Globus pallidus (tissue), 1 donor: ENCODE measurements around the gene SIGLEC1.

Source experiments
- DNase-seq: peaks from one replicate; pipeline ENCODE4 v3.0.0-alpha.2; 2015; ENCODE audit warnings: low spot score

The SIGLEC1 gene

DNA sequence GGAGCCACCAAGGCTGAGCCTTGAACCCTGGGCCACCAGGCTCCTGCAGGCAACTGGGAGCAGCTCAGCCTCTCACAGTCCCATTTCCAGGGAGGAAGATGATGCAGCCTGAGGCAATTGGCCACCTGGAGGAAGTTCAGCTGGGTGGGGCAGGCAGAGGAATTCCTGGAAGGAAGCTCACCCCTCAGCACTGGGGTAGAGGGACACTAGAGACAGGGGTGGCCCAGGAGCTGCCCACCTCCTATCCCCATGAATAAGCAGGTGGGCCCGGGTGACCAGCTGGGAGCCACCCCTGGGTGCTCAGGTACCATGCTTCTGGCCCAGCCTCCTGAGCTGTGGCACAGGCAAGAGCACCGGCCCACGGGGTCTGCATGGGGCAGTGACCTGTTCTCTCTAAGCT lies 16.5 kb upstream of the SIGLEC1 start:
- no peak for DNase-seq

DNA sequence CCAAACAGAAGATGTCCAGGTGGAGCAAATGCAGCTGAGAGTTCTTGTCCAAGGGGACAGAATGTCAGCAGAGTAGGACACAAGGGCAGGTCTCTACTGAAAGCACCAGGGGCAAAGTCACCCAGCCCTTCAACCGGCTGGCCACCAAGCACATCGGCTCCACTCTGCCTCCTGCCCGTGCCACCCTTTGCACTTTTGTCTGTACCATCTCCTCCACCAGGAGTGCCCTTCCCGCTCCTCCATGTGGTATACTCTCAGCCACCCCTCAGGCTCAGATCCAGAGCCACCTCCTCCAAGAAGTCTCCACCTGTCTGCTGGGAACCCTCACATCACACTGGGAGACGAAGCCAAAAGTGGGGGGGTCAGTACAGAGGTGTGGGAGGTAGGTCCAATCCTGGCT lies 16.0 kb upstream of the SIGLEC1 start:
- DNase-seq, result no peak

DNA sequence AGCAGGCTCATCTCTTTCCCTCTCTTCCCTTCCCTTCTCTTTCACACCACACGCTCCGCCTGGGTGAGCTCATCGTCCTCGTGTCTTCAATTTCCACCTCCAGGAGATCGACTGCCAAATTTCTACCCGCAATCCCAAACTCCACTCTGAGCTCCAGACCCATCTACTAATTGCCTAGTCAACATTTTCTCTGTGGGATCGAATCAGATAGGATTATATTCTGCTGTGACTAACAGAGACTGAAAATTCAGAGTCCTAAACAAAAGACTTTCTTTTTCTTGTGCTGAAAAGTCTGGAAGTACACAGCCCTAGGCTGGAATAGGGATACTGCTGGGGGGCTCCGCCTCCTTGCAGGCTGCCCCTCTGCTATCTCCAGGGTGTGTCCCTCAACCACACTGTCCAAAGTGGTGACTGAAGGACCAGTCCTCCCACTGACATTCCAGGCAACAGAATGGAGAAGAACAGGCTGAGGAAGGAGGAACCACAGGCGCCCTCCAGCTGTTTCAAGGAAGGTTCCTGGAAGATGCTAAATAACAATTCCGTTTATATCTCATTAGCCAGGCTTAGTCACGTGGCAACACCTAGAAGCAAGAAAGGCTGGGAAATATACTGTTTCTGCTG lies 15.1 kb upstream of the SIGLEC1 start:
- no peak for DNase-seq

DNA sequence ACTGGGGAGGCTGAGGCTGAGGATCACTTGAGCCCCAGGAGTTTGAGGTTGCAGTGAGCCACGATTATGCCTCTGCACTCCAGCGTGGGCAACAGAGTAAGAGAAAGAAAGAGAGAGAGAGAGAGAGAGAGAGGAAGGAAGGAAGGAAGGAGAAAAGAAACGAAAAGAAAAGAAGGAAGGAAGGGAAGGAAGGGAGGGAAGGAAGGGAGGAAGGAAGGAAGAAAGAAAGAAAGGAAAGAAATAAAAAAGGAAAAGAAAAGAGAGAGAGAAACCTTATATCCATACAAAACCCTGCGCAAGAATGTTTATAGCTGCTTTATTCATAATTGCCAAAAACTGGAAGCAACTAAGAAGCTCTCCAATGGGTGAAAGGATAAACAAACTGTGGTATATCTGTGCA lies 12.0 kb upstream of the SIGLEC1 start:
- DNase-seq, result no peak

DNA sequence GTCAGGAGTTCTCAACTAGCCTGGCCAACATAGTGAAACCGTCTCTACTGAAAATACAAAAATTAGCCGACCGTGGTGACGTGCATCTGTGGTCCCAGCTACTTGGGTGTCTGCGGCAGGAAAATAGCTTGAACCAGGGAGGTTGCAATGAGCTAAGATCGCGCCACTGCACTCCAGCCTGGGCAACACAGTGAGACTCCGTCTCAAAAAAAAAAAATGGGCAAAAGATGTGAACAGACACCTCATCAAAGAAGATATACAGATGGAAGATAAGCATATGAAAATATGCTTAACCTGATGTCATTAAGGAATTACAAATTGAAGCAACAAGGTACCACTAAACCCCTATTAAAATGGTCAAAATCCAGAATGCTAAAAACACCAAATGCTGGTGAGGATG lies 10.9 kb upstream of the SIGLEC1 start:
- DNase-seq, result no peak

DNA sequence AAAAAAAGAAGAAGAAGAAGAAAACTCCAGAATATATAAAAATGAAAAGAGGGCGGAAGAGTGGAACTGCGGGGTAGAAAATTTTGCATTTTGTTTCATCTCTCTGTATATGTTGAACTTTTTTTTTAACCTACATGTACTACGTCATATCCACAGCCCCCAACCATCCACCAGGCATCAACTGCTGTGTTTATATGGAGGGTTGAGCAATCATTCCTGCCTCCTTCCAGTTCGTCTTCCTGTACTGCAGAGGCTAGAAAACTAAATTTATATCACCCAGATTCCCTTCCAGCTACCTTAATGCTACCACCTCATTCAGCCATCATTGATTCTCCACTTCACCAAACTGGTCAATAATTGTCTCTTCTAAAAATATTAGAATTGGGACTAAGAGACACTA lies 9.5 kb upstream of the SIGLEC1 start:
- DNase-seq, result no peak

DNA sequence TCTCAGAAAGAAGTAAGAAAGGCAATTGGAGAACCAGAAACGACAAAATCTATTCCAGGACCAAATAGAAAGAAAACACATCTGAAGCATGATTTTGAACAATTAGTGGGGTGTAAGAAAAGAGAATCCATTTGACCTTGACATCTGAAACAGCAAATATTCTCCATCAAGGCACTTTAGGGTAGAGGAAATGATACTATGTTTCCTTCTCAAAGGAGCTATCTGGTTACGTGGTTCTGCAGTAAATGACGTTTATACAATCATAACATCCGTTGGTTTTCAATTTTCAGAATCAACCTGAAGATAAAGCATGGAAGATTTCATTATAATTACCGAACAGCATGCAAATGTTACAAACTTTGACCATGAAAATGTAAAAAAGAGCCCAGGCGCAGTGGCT lies 8.2 kb upstream of the SIGLEC1 start:
- DNase-seq, result no peak

DNA sequence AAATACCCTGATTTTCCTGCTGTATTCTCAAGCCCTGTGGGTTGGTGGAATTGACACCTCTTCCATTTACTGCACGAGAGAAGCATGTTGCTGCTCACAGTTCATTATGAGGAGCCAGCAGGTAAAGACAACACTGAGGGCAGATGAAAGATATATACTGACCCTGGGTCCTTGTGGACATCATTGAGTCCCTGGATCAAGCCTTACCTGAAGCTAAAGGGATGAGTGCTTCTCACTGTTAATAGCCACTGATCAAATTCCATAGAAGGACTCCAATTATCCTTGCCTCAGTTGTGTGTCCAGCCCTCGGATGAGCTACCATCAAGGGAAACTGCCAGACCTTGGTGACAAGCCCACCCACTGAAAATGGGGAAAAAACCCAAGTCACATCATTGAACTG lies 7.7 kb upstream of the SIGLEC1 start:
- DNase-seq, result no peak

DNA sequence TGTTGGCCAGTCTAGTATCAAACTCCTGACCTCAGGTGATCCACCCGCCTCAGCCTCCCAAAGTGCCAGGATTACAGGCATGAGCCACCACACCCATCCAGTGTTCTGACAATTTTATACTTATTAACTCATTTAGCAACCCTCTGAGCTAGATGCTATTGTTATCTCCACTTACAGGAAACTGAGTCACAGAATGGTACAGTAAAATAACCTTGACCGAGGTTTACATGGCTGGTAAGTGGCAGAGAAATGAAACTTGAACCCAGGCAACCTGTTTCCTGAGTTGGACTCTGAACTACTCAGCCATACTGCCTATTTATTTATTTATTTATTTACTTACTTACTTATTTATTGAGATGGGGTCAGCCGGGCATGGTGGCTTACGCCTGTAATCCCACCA lies 6.6 kb upstream of the SIGLEC1 start:
- DNase-seq, result no peak

DNA sequence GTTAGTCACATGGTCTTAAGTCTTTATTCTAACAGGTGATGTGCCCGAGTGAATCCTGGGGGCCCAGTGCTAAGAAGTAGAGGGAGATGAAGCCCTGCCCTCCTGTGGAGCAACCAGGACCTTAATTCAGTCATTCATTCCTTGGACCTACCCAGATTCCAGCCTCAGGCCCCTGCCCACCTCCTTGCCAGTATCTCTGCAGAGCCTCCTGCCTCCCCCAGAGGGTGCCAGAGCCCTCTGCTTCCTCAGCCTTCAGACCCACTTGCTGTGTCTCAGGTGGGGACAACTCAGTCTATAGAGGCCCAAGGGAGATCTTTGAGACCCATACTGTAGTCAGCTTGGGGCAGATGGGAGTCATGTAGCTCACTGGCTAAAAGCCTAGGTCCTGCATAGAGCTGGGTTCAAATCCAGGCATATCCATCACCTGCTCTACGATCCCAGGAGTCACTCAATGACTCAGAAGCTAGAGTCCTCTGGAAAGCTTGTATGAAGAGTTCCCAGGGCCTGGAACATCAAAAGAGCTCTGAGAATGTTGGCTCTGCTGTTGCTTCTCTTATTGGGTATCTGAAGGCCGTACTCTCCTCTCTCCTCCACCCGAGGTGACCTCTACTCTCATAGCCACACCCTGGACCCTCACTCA lies 3.9 kb upstream of the SIGLEC1 start:
- no peak for DNase-seq

DNA sequence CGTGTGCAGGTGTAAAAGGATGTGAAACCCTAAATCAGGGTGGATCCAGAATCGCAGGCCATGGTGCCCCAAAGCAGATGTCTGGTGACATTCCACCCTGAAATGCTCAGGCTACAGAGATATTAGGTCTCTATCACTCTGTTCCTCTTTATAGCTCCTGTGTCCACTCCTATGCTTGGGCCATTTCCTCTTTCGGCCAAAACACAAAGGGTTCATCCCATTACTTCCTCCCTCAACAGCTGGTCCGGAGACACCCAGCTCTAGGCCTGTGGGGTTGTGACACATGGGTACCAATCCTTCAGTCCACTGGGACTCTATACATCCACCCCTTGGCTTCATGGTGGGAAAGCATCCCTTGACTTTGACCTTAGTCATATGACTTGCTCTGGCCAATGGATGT lies 1.7 kb upstream of the SIGLEC1 start:
- DNase-seq, result peak; percentile 58

DNA sequence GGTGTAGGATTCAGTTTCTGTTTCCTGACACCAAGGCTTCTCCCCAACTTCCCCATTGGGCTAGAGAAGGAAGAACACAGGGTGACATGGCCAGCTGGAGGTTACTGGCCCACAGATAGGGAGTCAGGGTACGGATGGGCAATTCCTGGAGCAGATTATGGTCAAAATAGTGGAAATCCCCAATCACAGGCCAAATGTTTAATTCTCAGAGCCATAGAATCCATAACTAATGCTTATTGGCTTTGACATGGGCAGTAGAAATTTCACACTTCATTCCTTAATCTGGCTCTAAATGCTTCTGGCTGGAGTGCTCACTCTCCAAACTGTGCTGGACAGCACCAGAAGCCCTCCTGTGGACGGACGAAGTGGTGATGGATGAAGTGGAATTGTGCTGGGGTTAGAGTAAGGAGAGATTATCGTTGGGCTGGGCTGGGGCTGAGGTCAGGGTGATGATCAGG lies 887 bp downstream of the SIGLEC1 start:
- DNase-seq, result no peak

DNA sequence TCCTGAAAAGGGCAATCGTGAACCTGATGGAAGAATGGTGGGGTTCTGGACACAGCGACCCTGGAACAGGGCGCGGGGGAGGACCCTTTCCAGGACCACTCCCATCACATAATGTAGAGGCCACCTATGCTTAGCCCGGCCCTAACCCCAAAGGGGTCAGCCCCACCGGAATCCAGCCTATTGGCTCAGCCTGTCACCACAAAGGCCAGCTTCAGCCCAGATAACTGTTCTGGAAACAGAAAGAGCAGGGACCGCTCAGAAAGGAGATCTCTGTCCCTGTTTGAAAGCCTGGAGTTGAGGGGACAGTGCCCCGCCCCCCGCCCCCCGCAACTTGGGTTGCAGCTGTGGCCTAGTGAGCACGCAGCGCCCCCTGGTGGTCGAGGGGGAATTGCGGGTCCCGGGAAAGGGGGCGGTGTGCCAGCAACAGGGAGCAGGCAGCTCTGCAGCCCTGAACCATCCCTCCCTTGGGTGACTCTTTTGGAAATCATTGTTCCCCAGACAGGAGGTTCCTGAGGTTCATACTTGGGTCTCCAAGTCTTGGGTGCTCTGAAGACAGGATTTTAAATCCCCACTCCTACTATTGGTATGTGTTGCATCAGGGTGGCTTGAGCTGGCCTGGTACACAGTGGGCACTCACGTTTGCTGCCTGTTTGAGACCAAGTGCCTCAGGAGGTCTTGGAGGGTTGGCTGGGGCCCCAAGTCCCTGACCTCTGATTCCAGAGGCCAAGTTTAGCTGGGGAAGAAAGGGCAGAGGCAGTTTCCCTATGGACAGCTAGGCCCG lies 1.5 kb downstream of the SIGLEC1 start:
- DNase-seq, result peak; percentile 60

DNA sequence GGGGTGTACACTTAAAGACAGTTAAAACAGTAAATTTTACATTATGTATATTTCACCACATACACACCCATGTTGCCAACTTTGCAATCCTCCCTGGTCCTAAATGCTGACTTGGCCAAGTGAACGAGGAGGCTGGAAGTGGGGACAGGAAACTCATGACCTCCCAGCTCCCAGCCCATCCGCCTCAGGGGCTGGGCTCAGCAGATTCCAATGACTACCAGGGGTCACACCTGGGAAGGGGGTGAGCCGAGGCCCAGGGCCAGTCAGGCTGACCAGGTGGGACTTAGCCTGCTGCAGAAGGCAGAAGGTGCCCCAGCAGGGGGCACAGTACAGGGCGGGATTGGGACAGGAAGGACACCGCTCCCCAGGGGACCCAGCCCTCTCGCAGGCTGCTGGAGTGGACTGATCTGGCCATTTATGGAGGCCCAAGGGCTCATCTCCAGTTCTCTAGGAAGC lies 2.4 kb downstream of the SIGLEC1 start:
- no peak for DNase-seq

DNA sequence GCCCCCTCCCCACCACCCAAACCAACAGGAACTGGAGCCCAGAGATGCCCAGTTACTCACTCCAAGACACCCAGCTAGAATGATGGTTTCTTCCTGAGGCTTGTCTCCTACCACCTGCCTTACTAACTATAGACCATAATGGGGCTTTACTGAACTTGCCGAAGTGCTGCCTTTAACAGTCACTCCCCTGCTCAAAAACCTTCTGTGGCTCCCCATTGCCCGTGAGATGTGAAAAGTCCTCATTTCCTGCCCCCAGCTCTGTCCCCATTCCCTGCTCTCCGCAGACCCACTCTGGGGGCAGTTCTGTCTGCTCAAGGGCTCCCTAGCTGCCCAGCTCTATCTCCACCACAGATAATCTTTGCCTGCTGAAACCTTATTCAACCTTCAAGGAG lies 4.9 kb downstream of the SIGLEC1 start:
- no peak for DNase-seq

DNA sequence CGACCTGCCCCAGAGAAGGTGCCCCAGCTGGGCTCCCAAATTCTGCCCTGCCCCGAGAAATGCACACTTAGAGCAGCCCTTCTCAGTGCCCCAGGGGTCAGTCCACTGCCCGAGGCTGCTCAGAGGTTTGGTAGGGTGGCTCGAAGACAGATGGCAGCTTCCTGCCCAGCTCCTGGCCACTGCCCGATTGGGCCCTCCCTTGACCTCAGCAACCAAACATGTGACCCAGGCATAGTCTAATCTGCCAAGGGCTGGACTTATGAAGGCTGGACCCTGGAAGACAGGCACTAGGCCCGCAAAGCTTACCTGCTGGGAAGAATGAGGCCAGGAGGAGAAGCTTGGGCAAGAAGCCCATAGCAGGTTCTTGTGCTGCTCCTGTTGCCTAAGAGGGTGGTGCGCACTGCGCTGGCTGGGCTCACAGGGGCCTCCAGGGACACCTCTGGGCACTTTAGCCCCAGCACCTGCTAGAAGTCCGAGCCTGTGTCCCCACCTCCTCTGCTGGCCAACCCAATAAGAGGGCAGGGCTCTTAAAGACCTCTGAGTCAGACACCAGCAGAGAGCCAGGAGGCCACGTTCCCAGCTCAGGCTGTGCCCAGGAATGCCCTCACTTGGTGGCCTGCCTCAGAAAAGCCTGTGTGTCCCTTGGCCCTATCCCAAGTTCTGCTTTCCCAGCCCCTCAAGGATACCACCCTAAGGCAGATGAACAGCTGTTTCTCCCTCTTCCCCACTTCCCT lies 5.5 kb downstream of the SIGLEC1 start:
- DNase-seq, result no peak

DNA sequence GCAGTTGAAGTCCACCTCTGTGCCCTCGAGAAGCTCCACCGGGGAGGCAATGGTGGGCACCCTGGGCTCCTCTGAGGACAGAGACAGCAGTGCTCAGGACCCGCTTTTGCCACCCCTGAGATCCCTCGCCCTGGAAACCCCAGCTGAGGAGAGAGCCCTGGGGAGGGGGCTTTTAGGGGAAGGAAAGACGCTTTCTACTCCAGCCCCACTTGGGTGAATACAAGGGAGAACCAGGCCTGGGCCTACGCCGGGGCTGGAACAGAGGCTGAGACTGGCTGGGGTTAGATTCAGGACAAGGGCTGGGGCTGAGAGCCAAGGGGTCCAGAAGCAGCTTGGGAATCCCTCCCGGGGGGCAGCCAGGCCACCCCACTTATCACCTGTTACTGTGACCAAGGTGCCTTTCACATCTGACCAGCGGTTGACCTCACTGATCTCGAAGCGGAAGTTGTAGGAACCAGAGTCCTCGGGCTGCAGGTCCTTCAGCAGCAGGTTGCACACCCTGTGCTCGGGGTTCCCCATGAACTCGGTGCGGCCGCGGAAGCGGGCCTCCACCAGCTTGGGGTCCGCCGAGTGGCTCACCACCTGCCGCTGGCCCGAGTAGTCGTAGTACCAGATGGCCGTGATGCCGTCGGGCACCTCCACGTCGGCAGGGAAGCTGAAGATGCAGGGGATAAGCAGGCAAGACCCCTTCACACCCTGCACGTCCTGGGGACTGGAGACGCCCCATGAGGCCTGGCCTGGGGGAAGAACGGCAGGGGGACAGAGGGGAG lies 6.2 kb downstream of the SIGLEC1 start:
- no peak for DNase-seq

DNA sequence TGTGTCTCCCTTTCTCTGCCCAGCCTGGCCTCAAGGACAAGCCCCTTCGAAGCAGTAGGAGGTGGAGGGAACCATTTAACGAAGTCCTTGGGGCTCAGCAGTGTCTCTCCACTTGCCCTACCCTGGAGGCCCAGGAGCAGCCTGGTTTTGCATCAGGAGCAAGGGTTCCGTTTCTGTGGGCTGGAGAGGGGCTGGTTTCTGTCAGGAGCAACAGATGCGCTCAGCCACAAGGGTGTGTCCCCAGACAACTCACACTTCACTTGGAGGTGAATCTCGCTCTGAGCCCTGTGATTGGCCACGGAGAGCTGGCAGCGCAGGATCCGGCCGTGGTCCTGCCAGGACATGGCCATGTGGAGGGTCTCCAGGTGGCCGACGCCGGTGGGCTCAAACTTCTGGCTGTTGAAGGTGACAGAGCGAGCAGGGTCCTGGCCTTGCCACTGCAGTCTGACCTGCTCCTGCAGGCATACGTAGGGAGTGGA lies 6.9 kb downstream of the SIGLEC1 start:
- no peak for DNase-seq

DNA sequence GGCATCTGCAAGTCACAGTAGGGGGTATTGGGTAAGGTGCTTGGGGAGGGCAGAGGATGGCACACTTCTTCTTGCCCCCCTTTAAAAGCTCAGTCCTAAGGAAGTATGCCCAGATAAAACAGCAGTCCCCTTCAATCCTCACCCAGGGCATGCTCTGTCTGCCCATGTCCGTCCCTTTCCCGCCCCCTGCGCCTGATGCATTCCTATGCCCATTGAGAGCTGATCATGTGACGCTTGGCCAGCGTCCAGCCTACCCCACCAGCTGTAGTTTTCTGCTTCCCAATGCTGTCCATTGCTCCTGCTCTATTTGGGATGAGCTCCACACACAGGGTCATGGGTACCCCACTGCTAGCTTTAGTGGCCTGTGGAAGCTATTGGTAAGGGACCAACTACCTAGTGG lies 8.3 kb downstream of the SIGLEC1 start:
- no peak for DNase-seq

DNA sequence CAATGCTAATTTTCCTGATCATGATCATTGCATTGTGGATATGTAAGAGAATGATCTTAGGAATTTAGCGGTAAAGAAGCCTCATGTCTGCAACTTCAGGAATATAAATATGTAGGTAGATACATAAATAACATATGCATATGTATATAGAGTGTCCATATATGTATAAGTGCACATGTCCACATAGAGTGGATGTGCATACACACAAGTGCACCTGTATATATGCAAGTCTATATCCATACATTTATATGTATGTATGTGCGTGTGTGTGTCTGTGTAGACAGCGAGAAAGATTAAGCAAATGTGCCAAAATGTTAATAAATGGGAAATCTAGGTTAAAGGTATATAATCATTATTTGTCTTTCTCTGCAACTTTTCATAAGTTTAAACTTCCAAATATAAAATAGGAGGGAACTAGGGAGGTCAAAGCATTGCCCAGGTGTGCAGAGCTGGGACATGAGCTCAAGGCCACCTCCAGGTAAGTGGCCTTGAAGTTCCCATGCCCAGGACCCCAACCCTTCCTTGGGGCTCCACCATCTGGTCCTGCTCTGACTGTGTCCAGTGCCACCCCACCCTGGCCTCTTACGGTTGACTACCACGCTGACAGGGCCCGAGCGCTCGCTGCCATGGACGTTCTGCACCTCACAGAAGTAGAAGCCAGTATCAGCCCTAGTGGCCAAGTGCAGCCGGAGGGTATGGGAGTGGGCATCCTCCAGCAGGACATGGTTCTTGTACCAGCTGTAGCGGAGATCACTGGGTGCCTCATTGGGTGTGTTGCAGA lies 9.6 kb downstream of the SIGLEC1 start:
- no peak for DNase-seq
